Upper lobe of left lung (tissue), 6 donors: Measurements from ENCODE around the gene SLC22A1. TPM values are rescaled to one million over a fixed set of nuclear protein-coding genes. Genes with fewer than 3 reads are reported as not detected.

ENCODE experiments used
- ATAC-seq, 2 donors: fragments of 200-7000 bp; cut with Tn5 transposase; one replicate each; pipeline ENCODE4 v1.9.1; 2022; ENCODE audit warnings: mild to moderate bottlenecking in 2 of 2, moderate library complexity in 2 of 2; ENCODE audit not compliant: low FRiP score in 2 of 2
- DNase-seq, 2 donors: peaks; one replicate each; pipeline ENCODE4 v3.0.0-alpha.2; 2019 to 2020
- H3K27ac ChIP-seq, 4 donors: fragments of 200-600 bp; sonication (generic); one replicate each; pipeline ENCODE4 v1.5.1; 2016 to 2019
- H3K27me3 ChIP-seq, 4 donors: fragments of 200-600 bp; sonication (generic); one replicate each; pipeline ENCODE4 v1.5.1; 2017 to 2019
- H3K36me3 ChIP-seq, 4 donors: fragments of 200-600 bp; sonication (generic); one replicate each; pipeline ENCODE4 v1.5.1; 2016 to 2019
- H3K4me1 ChIP-seq, 4 donors: fragments of 200-600 bp; sonication (generic); one replicate each; pipeline ENCODE4 v1.5.1; 2018 to 2019
- H3K4me3 ChIP-seq, 4 donors: fragments of 200-600 bp; sonication (generic); one replicate each; pipeline ENCODE4 v1.5.1; 2017 to 2019; ENCODE audit warnings: mild to moderate bottlenecking in 2 of 4, moderate library complexity in 1 of 4
- H3K9me3 ChIP-seq, 4 donors: fragments of 200-600 bp; sonication (generic); one replicate each; pipeline ENCODE4 v1.5.1; 2018 to 2019
- EP300 ChIP-seq, 4 donors: sonication (generic); formaldehyde crosslinking; IDR thresholded peaks; one replicate each; pipeline ENCODE4 v1.5.1; 2017; ENCODE audit warnings: antibody characterized with exemption in 4 of 4, control low read depth in 2 of 4
- POLR2A ChIP-seq, 4 donors: fragments of 450-650 bp; IDR thresholded peaks; one replicate each; pipeline ENCODE4 v1.5.1; 2016 to 2017; ENCODE audit warnings: antibody characterized with exemption in 4 of 4, mild to moderate bottlenecking in 2 of 4
- POLR2AphosphoS5 ChIP-seq, 2 donors: sonication (generic); formaldehyde crosslinking; IDR thresholded peaks; one replicate each; pipeline ENCODE4 v1.5.1; 2017; ENCODE audit warnings: antibody characterized with exemption in 2 of 2
- WGBS, 2 donors: methylation state at CpG; one replicate each; pipeline ENCODE4 v1.1.5; 2017 to 2018; 5-methylcytosine and 5-hydroxymethylcytosine counted together
- total RNA-seq, 6 donors: library from RNA; depleted of rRNA in 4 of 6; stranded (reverse); fragments of >200 nt in 4 of 6; gene quantifications; one replicate each; pipeline versions ENCODE4 v1.1.0 to v1.2.1, GENCODE V29; 2016 to 2021
- TF ChIP-seq, protein P1 (sequence below), 6 experiments: fragments of 450-650 bp in 4 of 6; fragments of 200-600 bp in 2 of 6; sonication (generic) in 2 of 6; IDR thresholded peaks; one replicate each; pipeline ENCODE4 v1.5.1; 2016 to 2019; ENCODE audit warnings: antibody characterized with exemption in 6 of 6
- donor health status: DM: no; HTN: no; CAD: no; lungs with moderate emphysema.
- donor health status: DM: no; HTN: yes; CAD: no; lungs with severe emphysema.

The SLC22A1 gene
- total RNA-seq, 6 donors from 2014 or later, result 0.67 to 4.2 (median 2.0) TPM

DNA sequence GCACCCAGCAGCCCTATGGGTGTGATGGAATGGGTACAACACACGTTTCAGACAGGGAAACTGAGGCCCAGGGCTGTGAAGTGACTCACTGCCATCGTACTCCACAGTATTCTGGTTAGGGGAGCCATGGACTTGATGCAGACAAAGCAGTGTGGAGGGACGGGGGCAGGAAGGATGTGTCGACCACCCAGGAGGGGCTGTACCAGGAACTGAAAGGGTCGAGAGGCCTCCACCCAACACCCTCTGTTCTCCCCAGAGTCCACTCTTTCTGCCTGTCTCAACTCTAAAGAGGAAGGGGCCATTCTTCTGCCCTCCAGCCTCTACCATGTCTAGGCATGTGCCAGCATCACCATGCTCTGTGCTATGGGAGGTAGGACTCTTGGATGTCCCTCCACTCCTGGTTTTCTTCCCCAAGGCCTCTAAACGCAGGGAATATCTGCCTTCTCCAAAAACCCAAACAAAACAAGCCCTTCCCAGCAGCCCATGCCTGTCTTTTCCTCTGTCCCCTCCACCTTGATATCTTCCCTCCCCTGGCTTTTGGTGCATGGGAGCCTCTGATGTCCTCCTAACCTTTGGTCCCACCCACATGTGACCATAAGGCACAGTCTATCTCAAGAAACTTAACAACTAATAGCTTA lies 7.4 kb downstream of the SLC22A1 start:
- no peak for ATAC-seq
- Histone ChIP-seq H3K27ac (no peak overlapping the region), H3K9me3 (no peaks in the 10 kb centered on the region), H3K27me3 (no peaks in the 10 kb centered on the region), H3K4me1 (no peaks in the 10 kb centered on the region), H3K4me3 (no peak overlapping the region), H3K36me3 (no peaks in the 10 kb centered on the region)
- TF ChIP-seq, protein P1, sequence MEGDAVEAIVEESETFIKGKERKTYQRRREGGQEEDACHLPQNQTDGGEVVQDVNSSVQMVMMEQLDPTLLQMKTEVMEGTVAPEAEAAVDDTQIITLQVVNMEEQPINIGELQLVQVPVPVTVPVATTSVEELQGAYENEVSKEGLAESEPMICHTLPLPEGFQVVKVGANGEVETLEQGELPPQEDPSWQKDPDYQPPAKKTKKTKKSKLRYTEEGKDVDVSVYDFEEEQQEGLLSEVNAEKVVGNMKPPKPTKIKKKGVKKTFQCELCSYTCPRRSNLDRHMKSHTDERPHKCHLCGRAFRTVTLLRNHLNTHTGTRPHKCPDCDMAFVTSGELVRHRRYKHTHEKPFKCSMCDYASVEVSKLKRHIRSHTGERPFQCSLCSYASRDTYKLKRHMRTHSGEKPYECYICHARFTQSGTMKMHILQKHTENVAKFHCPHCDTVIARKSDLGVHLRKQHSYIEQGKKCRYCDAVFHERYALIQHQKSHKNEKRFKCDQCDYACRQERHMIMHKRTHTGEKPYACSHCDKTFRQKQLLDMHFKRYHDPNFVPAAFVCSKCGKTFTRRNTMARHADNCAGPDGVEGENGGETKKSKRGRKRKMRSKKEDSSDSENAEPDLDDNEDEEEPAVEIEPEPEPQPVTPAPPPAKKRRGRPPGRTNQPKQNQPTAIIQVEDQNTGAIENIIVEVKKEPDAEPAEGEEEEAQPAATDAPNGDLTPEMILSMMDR (IDR thresholded peaks at IDR 0.05), result no peak
- 71 to 86% methylated on average over 6 of the region's 6 CpGs for WGBS, 2 donors
- DNase-seq, result no peak

DNA sequence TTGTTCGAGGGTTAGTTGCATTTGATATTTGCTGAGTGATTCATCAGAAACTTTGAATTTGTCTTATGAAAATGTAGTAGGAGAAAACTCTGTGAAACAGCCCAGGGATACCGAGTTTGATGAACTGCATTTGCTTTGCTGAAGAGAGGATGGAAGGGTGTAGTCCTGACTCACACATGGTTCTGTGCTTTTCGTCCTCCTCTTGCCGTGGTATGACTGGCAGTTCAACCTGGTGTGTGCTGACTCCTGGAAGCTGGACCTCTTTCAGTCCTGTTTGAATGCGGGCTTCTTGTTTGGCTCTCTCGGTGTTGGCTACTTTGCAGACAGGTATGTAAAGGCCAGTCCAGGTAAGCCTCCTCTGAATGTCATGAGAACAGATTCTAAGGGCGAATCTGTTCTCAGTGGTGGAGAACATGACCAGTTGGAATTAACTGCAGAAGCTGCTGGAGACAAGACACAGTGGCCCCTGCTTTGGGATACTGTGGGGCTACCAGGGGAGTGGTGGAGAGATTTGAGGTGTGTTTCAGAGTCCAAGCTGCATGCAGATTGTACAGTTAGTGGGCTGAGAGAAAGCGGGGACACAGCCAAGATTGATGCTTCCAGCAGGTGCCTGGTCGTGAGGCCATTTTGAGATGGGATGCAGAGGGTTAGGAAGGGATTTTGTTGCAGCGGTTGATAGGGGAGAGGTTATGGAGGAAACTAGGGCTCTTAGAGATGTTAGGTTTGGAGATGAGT lies 8.4 kb downstream of the SLC22A1 start:
- TF ChIP-seq, protein P1 (IDR thresholded peaks at IDR 0.05), result no peak
- TF ChIP-seq POLR2AphosphoS5 (IDR thresholded peaks at IDR 0.05), result no peak
- TF ChIP-seq POLR2A (IDR thresholded peaks at IDR 0.05), result no peak
- no peak for TF ChIP-seq EP300 (IDR thresholded peaks at IDR 0.05)
- Histone ChIP-seq H3K36me3 (no peaks in the 10 kb centered on the region), H3K9me3 (no peaks in the 10 kb centered on the region), H3K27me3 (no peaks in the 10 kb centered on the region), H3K27ac (no peak overlapping the region), H3K4me3 (no peak overlapping the region), H3K4me1 (no peaks in the 10 kb centered on the region)
- ATAC-seq, result no peak
- DNase-seq, result no peak
- 92 to 93% methylated on average over 10 of the region's 10 CpGs for whole genome bisulfite sequencing, 2 donors

DNA sequence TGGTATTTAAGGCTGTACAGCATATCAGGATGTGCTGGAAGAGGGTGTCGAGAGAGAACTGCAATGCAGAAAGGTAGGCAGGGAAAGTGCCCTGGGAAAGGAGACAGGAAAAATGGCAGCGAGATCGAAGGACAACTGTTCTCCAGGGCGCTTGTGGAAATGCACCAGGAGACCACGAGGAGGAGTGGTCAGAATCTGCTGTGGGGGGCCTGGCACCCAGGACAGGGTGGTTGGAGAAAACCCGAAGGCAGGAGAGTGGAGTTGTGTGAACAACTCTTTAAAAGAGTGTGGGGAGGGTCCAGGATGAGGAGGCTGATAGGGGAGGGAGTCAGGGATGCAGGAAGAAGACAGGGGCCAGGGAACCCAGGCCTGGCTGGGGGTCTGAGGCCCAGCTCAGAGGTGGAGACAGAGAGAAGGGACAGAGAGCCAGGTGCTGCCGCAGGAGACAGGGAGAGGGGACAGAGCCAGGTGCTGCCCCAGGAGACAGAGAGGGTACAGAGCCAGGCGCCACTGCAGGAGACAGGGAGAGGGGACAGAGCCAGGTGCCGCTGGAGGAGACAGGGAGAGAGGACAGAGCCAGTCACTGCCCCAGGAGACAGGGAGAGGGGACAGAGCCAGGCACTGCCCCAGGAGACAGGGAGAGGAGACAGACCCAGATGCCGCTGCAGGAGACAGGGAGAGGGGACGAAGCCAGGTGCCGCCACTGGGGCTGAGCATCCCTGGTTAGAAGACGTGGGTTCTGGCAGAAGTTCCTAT lies 9.3 kb downstream of the SLC22A1 start:
- WGBS, 2 donors, result 87 to 91% methylated on average over 13 of the region's 13 CpGs
- H3K9me3 ChIP-seq, result no peaks in the 10 kb centered on the region
- no peaks in the 10 kb centered on the region for H3K4me1 ChIP-seq
- ATAC-seq, result no peak
- no peaks in the 10 kb centered on the region for H3K36me3 ChIP-seq
- TF ChIP-seq POLR2AphosphoS5 (IDR thresholded peaks at IDR 0.05) (no peak), POLR2A (IDR thresholded peaks at IDR 0.05) (no peak), EP300 (IDR thresholded peaks at IDR 0.05) (no peak)
- TF ChIP-seq, protein P1 (IDR thresholded peaks at IDR 0.05), result no peak
- DNase-seq, result no peak
- no peak overlapping the region for H3K27ac ChIP-seq
- no peaks in the 10 kb centered on the region for H3K27me3 ChIP-seq
- H3K4me3 ChIP-seq, result no peak overlapping the region

DNA sequence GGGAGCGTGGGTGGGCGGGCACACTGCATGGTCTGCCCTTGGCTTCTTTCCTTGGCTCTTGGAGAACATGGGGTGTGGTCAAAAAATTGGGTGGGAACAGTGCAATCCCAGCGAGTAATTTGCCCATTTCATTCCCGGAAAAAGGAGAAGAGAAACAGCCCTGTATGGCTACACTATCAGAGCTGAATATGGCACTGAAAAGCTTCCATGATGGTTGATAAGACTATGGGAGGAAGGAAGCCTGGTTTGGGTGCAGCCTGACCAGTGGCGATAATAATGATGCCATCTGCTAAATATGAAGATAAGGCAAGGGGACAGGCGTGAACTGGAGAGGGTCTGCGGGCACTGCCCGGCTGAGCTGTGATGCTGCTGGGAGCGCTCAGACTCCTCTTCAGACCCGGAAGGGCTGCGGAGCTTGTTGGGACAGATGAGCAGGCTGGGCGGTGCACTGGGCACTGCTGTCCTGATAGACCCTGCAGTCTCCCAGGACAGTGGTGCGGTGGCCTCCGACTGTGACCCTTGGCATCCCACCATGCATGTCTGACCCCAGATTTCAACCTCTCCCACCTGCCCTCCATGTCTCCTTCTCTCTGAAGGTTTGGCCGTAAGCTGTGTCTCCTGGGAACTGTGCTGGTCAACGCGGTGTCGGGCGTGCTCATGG lies 10.2 kb downstream of the SLC22A1 start:
- DNase-seq, result peak in 1 of 2 donors; percentile 42
- H3K36me3 ChIP-seq, result no peaks in the 10 kb centered on the region
- ATAC-seq, result peak; percentile 9
- H3K4me3 ChIP-seq, result no peak overlapping the region
- H3K27me3 ChIP-seq, result no peaks in the 10 kb centered on the region
- no peak for TF ChIP-seq POLR2AphosphoS5 (IDR thresholded peaks at IDR 0.05)
- no peak for TF ChIP-seq EP300 (IDR thresholded peaks at IDR 0.05)
- TF ChIP-seq, protein P1 (IDR thresholded peaks at IDR 0.05), result no peak
- no peak for TF ChIP-seq POLR2A (IDR thresholded peaks at IDR 0.05)
- no peaks in the 10 kb centered on the region for H3K9me3 ChIP-seq
- H3K27ac ChIP-seq, result no peak overlapping the region
- no peaks in the 10 kb centered on the region for H3K4me1 ChIP-seq
- WGBS, 2 donors, result 87 to 91% methylated on average over 19 of the region's 19 CpGs
